Right lobe of liver (tissue), 6 donors: ENCODE results near the gene COPRS. TPM values are rescaled to one million over a fixed set of nuclear protein-coding genes. Genes with fewer than 3 reads are reported as not detected.

ENCODE experiments used
- ATAC-seq, 4 donors: fragments of 200-7000 bp; cut with Tn5 transposase; one replicate each; pipeline ENCODE4 v1.9.1; 2020; ENCODE audit warnings: mild to moderate bottlenecking in 4 of 4, moderate library complexity in 4 of 4
- DNase-seq, 3 donors: peaks; one replicate each; pipeline ENCODE4 v3.0.0-alpha.2; 2020
- H3K27ac ChIP-seq, 3 donors: fragments of 200-600 bp; one replicate each; pipeline ENCODE4 v1.8.0; 2022
- H3K27me3 ChIP-seq, 2 donors: fragments of 200-600 bp; one replicate each; pipeline ENCODE4 v1.8.0; 2022
- H3K36me3 ChIP-seq, 4 donors: fragments of 200-600 bp; sonication (generic) in 1 of 4; one replicate each; pipeline versions ENCODE4 v1.5.1 to v1.8.0; 2017 to 2022; ENCODE audit warnings: control low read depth in 1 of 4
- H3K4me1 ChIP-seq, 4 donors: fragments of 200-600 bp; sonication (generic) in 1 of 4; one replicate each; pipeline versions ENCODE4 v1.5.1 to v1.8.0; 2017 to 2022; ENCODE audit warnings: control low read depth in 1 of 4
- H3K4me3 ChIP-seq, 3 donors: fragments of 200-600 bp; one replicate each; pipeline ENCODE4 v1.8.0; 2022
- H3K9me3 ChIP-seq, 4 donors: fragments of 200-600 bp; sonication (generic) in 1 of 4; one replicate each; pipeline versions ENCODE4 v1.5.1 to v1.8.0; 2017 to 2022; ENCODE audit warnings: control low read depth in 1 of 4
- POLR2A ChIP-seq: fragments of 450-650 bp; IDR thresholded peaks from one replicate; pipeline ENCODE4 v1.6.1; 2017; ENCODE audit warnings: antibody characterized with exemption, mild to moderate bottlenecking
- WGBS: methylation state at CpG from one replicate; pipeline ENCODE4 v1.1.6; 2018; ENCODE audit warnings: low coverage, low lambda C conversion rate; ENCODE audit not compliant: insufficient coverage; ENCODE audit errors: missing lambda C conversion rate; 5-methylcytosine and 5-hydroxymethylcytosine counted together
- intact Hi-C, 2 donors: fragments of 100-400 bp; cut with DNase I; formaldehyde crosslinking; loops; one replicate each; pipeline versions ENCODE4 v1.11.2 to v1.14.1; 2022
- total RNA-seq, 6 experiments: library from RNA; depleted of rRNA in 2 of 6; stranded (reverse); fragments of >200 nt in 2 of 6; fragmentation: NEBNext Ultra II Directional in 3 of 6; extraction: Animal tissue kit (Norgen Biotek cat#: 25700) in 3 of 6; gene quantifications; one replicate each; pipeline versions ENCODE4 v1.1.0 to v1.2.4, GENCODE V29; 2016 to 2023
- TF ChIP-seq, protein P1 (sequence below), 4 donors: fragments of 200-600 bp in 3 of 4; fragments of 450-650 bp in 1 of 4; IDR thresholded peaks; one replicate each; pipeline versions ENCODE4 v1.5.1 to v1.8.0; 2016 to 2022; ENCODE audit warnings: antibody characterized with exemption in 4 of 4, mild to moderate bottlenecking in 2 of 4
- donor health status: DM: no; HTN: yes; CAD: no.
- donor health status: DM: no; HTN: no; CAD: no.
- donor health status: DM: no; HTN: no; CAD: no.
- donor health status: DM: no; HTN: yes; CAD: no.
- donor health status: DM: no; HTN: yes; CAD: no.

COPRS gene
- total RNA-seq, 6 experiments from 2014 or later, result 17.1 to 49.4 (median 24.0) TPM

DNA sequence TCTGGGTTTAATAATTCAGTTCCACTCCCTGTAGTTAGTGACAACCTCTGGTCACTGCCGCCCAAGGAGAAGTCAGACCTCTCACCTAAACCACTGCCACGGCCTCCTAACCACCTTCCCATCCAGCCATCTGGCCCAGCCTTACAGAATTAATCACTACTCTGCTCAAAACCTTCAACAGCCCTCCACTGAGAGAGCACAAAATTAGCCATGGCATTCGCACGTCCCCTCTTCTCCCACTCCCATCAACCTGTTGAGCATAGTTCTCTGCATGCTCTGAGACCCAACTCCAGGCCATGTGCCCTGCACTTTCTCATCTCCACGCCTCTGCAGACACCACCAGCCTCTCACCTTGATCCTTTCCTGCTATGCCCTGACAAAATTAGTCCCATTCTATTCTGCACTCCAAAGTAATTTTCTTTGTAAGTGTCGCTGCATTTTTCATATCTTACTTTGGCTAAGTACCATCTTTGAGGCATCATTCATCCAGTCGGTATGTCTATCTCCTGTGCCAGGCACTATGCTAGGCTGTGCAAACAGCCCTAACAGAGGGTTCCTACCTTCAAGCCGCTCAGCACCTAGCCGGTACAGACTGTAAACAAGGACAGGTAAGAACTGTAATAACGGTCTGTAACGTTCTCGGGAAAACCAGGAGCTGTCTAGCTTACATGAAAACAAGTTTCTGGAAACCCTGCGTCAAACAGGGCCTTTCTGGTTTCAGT lies 963 bp downstream of the COPRS start:
- DNase-seq, result no peak
- Histone ChIP-seq H3K27ac (peak overlapping the region; percentile 67 to 80 (median 69)), H3K4me3 (peak overlapping the region; percentile 53 to 75 (median 60)), H3K9me3 (no peaks in the 10 kb centered on the region), H3K4me1 (peaks cover 0 to 13% (median 7%) of the 10 kb centered on the region in 4 donors), H3K36me3 (peaks cover 0 to 11% (median 5%) of the 10 kb centered on the region in 4 donors), H3K27me3 (no peaks in the 10 kb centered on the region)
- 28% methylated on average over 12 of the region's 13 CpGs for WGBS
- peak; percentile 29 to 45 (median 30) for ATAC-seq
- TF ChIP-seq POLR2A, result no peak
- TF ChIP-seq, protein P1, sequence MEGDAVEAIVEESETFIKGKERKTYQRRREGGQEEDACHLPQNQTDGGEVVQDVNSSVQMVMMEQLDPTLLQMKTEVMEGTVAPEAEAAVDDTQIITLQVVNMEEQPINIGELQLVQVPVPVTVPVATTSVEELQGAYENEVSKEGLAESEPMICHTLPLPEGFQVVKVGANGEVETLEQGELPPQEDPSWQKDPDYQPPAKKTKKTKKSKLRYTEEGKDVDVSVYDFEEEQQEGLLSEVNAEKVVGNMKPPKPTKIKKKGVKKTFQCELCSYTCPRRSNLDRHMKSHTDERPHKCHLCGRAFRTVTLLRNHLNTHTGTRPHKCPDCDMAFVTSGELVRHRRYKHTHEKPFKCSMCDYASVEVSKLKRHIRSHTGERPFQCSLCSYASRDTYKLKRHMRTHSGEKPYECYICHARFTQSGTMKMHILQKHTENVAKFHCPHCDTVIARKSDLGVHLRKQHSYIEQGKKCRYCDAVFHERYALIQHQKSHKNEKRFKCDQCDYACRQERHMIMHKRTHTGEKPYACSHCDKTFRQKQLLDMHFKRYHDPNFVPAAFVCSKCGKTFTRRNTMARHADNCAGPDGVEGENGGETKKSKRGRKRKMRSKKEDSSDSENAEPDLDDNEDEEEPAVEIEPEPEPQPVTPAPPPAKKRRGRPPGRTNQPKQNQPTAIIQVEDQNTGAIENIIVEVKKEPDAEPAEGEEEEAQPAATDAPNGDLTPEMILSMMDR (IDR thresholded peaks at IDR 0.05), result no peak
- intact Hi-C loops, result no loop called here

DNA sequence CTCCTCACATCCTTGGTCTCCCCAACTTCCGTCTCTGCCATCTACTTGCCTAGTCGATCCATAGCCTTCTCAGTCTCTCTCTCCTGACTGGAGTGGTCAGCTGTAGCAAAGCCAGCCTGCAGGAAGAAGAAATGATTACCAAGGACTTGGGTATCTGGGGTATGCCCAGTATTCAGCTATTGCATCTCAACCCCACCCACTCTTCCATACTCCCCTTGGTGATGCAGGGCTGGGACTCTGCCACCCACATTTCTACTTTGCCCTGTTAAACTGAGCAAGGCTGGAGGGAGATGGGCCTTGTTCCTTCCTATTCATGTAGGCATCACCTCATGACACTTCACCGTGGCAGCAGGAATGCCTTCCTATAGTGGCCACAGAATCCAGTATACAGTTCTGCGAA lies 2.3 kb downstream of the COPRS start:
- 85% methylated on average over 2 of the region's 4 CpGs for WGBS
- no peak for TF ChIP-seq POLR2A
- Histone ChIP-seq H3K27ac (no peak overlapping the region), H3K27me3 (no peaks in the 10 kb centered on the region), H3K4me3 (no peak overlapping the region), H3K9me3 (no peaks in the 10 kb centered on the region), H3K36me3 (peaks cover 0 to 12% (median 6%) of the 10 kb centered on the region in 4 donors), H3K4me1 (peaks cover 0 to 13% (median 7%) of the 10 kb centered on the region in 4 donors)
- intact Hi-C loops, result no loop called here
- no peak for DNase-seq
- no peak for ATAC-seq

- ATAC-seq (no peak), DNase-seq (no peak)
- Histone ChIP-seq H3K4me1 (peaks cover 0 to 12% (median 7%) of the 10 kb centered on the region in 4 donors), H3K27ac (no peak overlapping the region), H3K4me3 (no peak overlapping the region), H3K36me3 (peaks cover 0 to 13% (median 4%) of the 10 kb centered on the region in 4 donors), H3K9me3 (no peaks in the 10 kb centered on the region), H3K27me3 (no peaks in the 10 kb centered on the region)
- WGBS, result 88% methylated on average over 2 of the region's 2 CpGs
- intact Hi-C loops, result no loop called here
- TF ChIP-seq POLR2A, result no peak
- TF ChIP-seq, protein P1 (IDR thresholded peaks at IDR 0.05), result no peak
Measured at GRCh38 chr17:31854672-31855071, 4.4 kb downstream of the COPRS start.

GRCh38 chr17:31853911-31854470 lies 5.1 kb downstream of the COPRS start:
- Histone ChIP-seq H3K4me1 (peaks cover 0 to 11% (median 6%) of the 10 kb centered on the region in 4 donors), H3K4me3 (no peak overlapping the region), H3K36me3 (peaks cover 0 to 13% (median 4%) of the 10 kb centered on the region in 4 donors), H3K27ac (no peak overlapping the region), H3K9me3 (no peaks in the 10 kb centered on the region), H3K27me3 (no peaks in the 10 kb centered on the region)
- ATAC-seq, result no peak
- no peak for DNase-seq
- intact Hi-C loops, result no loop called here
- TF ChIP-seq, protein P1 (IDR thresholded peaks at IDR 0.05), result no peak
- no peak for TF ChIP-seq POLR2A
- WGBS, result 74% methylated on average over 7 of the region's 7 CpGs

- Histone ChIP-seq H3K36me3 (no peaks in the 10 kb centered on the region), H3K9me3 (no peaks in the 10 kb centered on the region)
- intact Hi-C loops, result no loop called here
Measured at GRCh38 chr17:31845291-31845690, 13.8 kb downstream of the COPRS start.

More at GRCh38 chr17:31845291-31845690, 13.8 kb downstream of the COPRS start:
- TF ChIP-seq, protein P1 (IDR thresholded peaks at IDR 0.05), result no peak
- TF ChIP-seq POLR2A, result no peak
- 34% methylated on average over 3 of the region's 3 CpGs for WGBS
- Histone ChIP-seq H3K27me3 (no peaks in the 10 kb centered on the region), H3K27ac (no peak overlapping the region), H3K4me3 (no peak overlapping the region), H3K4me1 (peaks cover 0 to 11% (median 5%) of the 10 kb centered on the region in 4 donors)
- ATAC-seq, result no peak
- DNase-seq, result no peak
